Neural cell (in vitro differentiated cells): ENCODE measurements around the gene MLLT3. TPM values are rescaled to one million over a fixed set of nuclear protein-coding genes. Genes with fewer than 3 reads are reported as not detected.

Experiments used
- H2AFZ ChIP-seq: fragments of 200-600, 300-800 bp; sonication (generic), shearing (Covaris generic); 2 replicates; pipeline ENCODE4 v1.6.0; 2014; ENCODE audit warnings: low read depth, mild to moderate bottlenecking, antibody characterized with exemption, low read length, moderate library complexity
- H3F3A ChIP-seq: fragments of 200-600 bp; shearing (Covaris generic); 2 replicates; pipeline ENCODE4 v1.6.1; 2016; ENCODE audit warnings: mild to moderate bottlenecking, moderate library complexity, mixed read lengths, antibody characterized with exemption, low read length; ENCODE audit not compliant: insufficient read depth, poor library complexity, severe bottlenecking
- H3K27ac ChIP-seq: fragments of 200-600, 300-800 bp; sonication (generic), shearing (Covaris generic); 2 replicates; pipeline ENCODE4 v1.5.1; 2014; ENCODE audit warnings: mild to moderate bottlenecking, low read length, moderate library complexity
- H3K27me3 ChIP-seq: fragments of 300-800, 200-600 bp; sonication (generic), shearing (Covaris generic); 2 replicates; pipeline ENCODE4 v1.6.0; 2014; ENCODE audit warnings: mild to moderate bottlenecking, low read depth, low read length, moderate library complexity; ENCODE audit not compliant: insufficient read depth
- H3K36me3 ChIP-seq: fragments of 300-800, 200-600 bp; sonication (generic), shearing (Covaris generic); 2 replicates; pipeline ENCODE4 v1.5.1; 2014; ENCODE audit warnings: mild to moderate bottlenecking, antibody characterized with exemption, low read length, moderate library complexity; ENCODE audit not compliant: insufficient read depth
- H3K4me2 ChIP-seq: fragments of 300-800, 200-600 bp; sonication (generic), shearing (Covaris generic); 2 replicates; pipeline ENCODE4 v1.6.0; 2014; ENCODE audit warnings: mild to moderate bottlenecking, low read length
- H3K4me3 ChIP-seq: fragments of 300-800, 200-600 bp; sonication (generic), shearing (Covaris generic); 2 replicates; pipeline ENCODE4 v1.5.1; 2014; ENCODE audit warnings: mild to moderate bottlenecking, low read length, moderate library complexity
- H3K79me2 ChIP-seq: fragments of 200-600 bp; shearing (Covaris generic); replicated peaks from 2 replicates; pipeline ENCODE4 v1.6.0; 2014; ENCODE audit warnings: mild to moderate bottlenecking, low read length, moderate library complexity; ENCODE audit not compliant: insufficient read depth
- H3K9ac ChIP-seq: fragments of 300-800, 200-600 bp; sonication (generic), shearing (Covaris generic); 2 replicates; pipeline ENCODE4 v1.6.1; 2016; ENCODE audit warnings: mild to moderate bottlenecking, low read length, mixed read lengths
- H3K9me2 ChIP-seq: fragments of 200-600 bp; shearing (Covaris generic); 2 replicates; pipeline ENCODE4 v1.6.1; 2016; ENCODE audit warnings: mild to moderate bottlenecking, low read length, mixed read lengths; ENCODE audit not compliant: insufficient read depth
- H3K9me3 ChIP-seq: fragments of 200-600, 300-800 bp; sonication (generic), shearing (Covaris generic); 2 replicates; pipeline ENCODE4 v1.6.1; 2016; ENCODE audit warnings: mild to moderate bottlenecking, mixed run types, low read length, moderate library complexity, mixed read lengths
- H4K20me1 ChIP-seq: fragments of 200-600 bp; shearing (Covaris generic); 2 replicates; pipeline ENCODE4 v1.6.1; 2016; ENCODE audit warnings: mild to moderate bottlenecking, mixed run types; ENCODE audit not compliant: insufficient read depth
- CTCF ChIP-seq: fragments of 450-650 bp; IDR thresholded peaks from 2 replicates; pipeline ENCODE4 v1.5.1; 2014; ENCODE audit warnings: antibody characterized with exemption, mild to moderate bottlenecking, moderate library complexity; ENCODE audit not compliant: poor library complexity, severe bottlenecking
- EP300 ChIP-seq: fragments of 450-650 bp; conservative IDR thresholded peaks from 2 replicates; pipeline ENCODE4 v1.6.1; 2014; ENCODE audit warnings: antibody characterized with exemption, mild to moderate bottlenecking, moderate library complexity; ENCODE audit not compliant: poor library complexity, severe bottlenecking
- EZH2 ChIP-seq: fragments of 200-600, 300-800 bp; shearing (Covaris generic), sonication (generic); IDR thresholded peaks from 2 replicates; pipeline ENCODE4 v1.6.1; 2014; ENCODE audit warnings: antibody characterized with exemption, low read length, borderline replicate concordance, mild to moderate bottlenecking; ENCODE audit not compliant: insufficient read depth, poor library complexity, severe bottlenecking
- MXI1 ChIP-seq: fragments of 450-650 bp; conservative IDR thresholded peaks from 2 replicates; pipeline ENCODE4 v1.6.1; 2014; ENCODE audit warnings: antibody characterized with exemption, mild to moderate bottlenecking; ENCODE audit not compliant: poor library complexity, severe bottlenecking
- POLR2AphosphoS5 ChIP-seq: IDR thresholded peaks from 2 replicates; pipeline ENCODE4 v1.6.1; 2012
- RAD21 ChIP-seq: fragments of 450-650 bp; conservative IDR thresholded peaks from 2 replicates; pipeline ENCODE4 v1.6.1; 2014; ENCODE audit warnings: antibody characterized with exemption, mild to moderate bottlenecking, moderate library complexity
- REST ChIP-seq: IDR thresholded peaks from 2 replicates; pipeline ENCODE4 v1.6.1; 2012; ENCODE audit warnings: borderline replicate concordance
- SMC3 ChIP-seq: fragments of 450-650 bp; conservative IDR thresholded peaks from 2 replicates; pipeline ENCODE4 v1.6.1; 2014; ENCODE audit warnings: antibody characterized with exemption, mild to moderate bottlenecking, moderate library complexity; ENCODE audit not compliant: poor library complexity
- TAF1 ChIP-seq: IDR thresholded peaks from 2 replicates; pipeline ENCODE4 v1.6.1; 2012; ENCODE audit warnings: low read depth
- polyA plus RNA-seq: library from polyadenylated mRNA; depleted of rRNA; stranded (reverse); fragments of >200 nt; gene quantifications from 2 replicates; pipeline ENCODE4 v1.2.3, GENCODE V29; 2014

Gene MLLT3
- polyA plus RNA-seq, 1 donor from 2014 or later = 61.5 TPM

- no peaks in the 10 kb centered on the region for H3K36me3 ChIP-seq
- no peaks in the 10 kb centered on the region for H3K9me2 ChIP-seq
- H3K27ac ChIP-seq = no peak overlapping the region
- no peaks in the 10 kb centered on the region for H3K9me3 ChIP-seq
- no peak for TF ChIP-seq POLR2AphosphoS5
- TF ChIP-seq MXI1 = no peak
- TF ChIP-seq SMC3 = no peak
- TF ChIP-seq TAF1 = no peak
- no peak for TF ChIP-seq REST
- no peak for TF ChIP-seq RAD21
- TF ChIP-seq EP300 = no peak
- TF ChIP-seq CTCF = no peak
- TF ChIP-seq EZH2 = no peak
- no peaks in the 10 kb centered on the region for H4K20me1 ChIP-seq
- H3K27me3 ChIP-seq = no peaks in the 10 kb centered on the region
- no peak overlapping the region for H3K4me3 ChIP-seq
- H3K9ac ChIP-seq = no peak overlapping the region
- H3K4me2 ChIP-seq = no peak overlapping the region
- H3K79me2 ChIP-seq = no peaks in the 10 kb centered on the region
- H2AFZ ChIP-seq = no peak overlapping the region
- H3F3A ChIP-seq = no peaks in the 10 kb centered on the region
These were observed 300.7 kb downstream of the MLLT3 start for GRCh38 chr9:20321423-20322082.

GRCh38 chr9:20320921-20321320, 301.4 kb downstream of the MLLT3 start:
- Histone ChIP-seq H3F3A (no peaks in the 10 kb centered on the region), H2AFZ (no peak overlapping the region), H3K9ac (no peak overlapping the region), H3K79me2 (no peaks in the 10 kb centered on the region), H4K20me1 (no peaks in the 10 kb centered on the region), H3K9me2 (no peaks in the 10 kb centered on the region), H3K27ac (peak overlapping the region; percentile 55), H3K9me3 (no peaks in the 10 kb centered on the region), H3K27me3 (no peaks in the 10 kb centered on the region), H3K36me3 (no peaks in the 10 kb centered on the region), H3K4me2 (no peak overlapping the region), H3K4me3 (no peak overlapping the region)
- no peak for TF ChIP-seq SMC3
- no peak for TF ChIP-seq EP300
- TF ChIP-seq RAD21 = no peak
- TF ChIP-seq EZH2 = no peak
- TF ChIP-seq CTCF = no peak
- no peak for TF ChIP-seq POLR2AphosphoS5
- TF ChIP-seq TAF1 = no peak
- TF ChIP-seq REST = no peak
- TF ChIP-seq MXI1 = no peak
